Neural cell (in vitro differentiated cells): ENCODE measurements around the gene TMEM269.

Experiments
- EZH2 ChIP-seq: fragments of 200-600, 300-800 bp; shearing (Covaris generic), sonication (generic); IDR thresholded peaks from 2 replicates; pipeline ENCODE4 v1.6.1; 2014; ENCODE audit warnings: antibody characterized with exemption, low read length, borderline replicate concordance, mild to moderate bottlenecking; ENCODE audit not compliant: insufficient read depth, poor library complexity, severe bottlenecking
- MXI1 ChIP-seq: fragments of 450-650 bp; conservative IDR thresholded peaks from 2 replicates; pipeline ENCODE4 v1.6.1; 2014; ENCODE audit warnings: antibody characterized with exemption, mild to moderate bottlenecking; ENCODE audit not compliant: poor library complexity, severe bottlenecking
- SMC3 ChIP-seq: fragments of 450-650 bp; conservative IDR thresholded peaks from 2 replicates; pipeline ENCODE4 v1.6.1; 2014; ENCODE audit warnings: antibody characterized with exemption, mild to moderate bottlenecking, moderate library complexity; ENCODE audit not compliant: poor library complexity
- TF ChIP-seq, protein P1 (sequence below): fragments of 450-650 bp; IDR thresholded peaks from 2 replicates; pipeline ENCODE4 v1.5.1; 2014; ENCODE audit warnings: antibody characterized with exemption, mild to moderate bottlenecking, moderate library complexity; ENCODE audit not compliant: poor library complexity, severe bottlenecking
- TF ChIP-seq, protein P2 (sequence below): IDR thresholded peaks from 2 replicates; pipeline ENCODE4 v1.6.1; 2012; ENCODE audit warnings: borderline replicate concordance

DNA sequence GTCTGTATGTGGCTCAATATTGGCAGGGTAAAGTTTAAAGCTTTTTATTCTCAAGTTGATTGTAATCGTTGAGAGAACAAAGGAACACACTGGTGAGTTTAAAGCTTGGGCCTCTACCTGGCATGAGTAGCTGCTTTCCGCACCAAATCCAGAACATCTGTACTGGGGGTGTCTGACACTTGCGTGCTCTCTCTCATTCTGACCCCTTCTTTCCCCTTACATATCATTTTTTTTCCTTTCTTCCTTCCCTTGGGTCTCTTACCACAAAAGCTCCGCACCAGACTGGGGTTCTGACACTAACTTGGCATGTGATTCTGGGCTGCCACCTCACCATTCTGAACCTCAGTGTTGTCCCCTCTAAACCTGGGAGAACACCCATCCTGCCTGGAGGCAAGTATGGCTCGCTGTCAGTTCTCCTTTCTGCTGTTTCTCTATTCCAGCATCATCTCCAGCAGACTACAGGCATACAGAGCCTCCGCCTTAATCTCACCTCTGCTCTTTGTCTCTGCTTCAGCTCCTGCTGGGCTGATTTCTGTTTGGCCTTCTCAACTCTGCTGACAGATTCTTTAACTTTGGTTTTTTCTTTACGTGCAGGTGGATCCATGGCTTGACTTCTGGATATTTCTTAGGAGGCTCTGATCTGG, 31.3 kb downstream of the TMEM269 start:
- TF ChIP-seq, protein P1, sequence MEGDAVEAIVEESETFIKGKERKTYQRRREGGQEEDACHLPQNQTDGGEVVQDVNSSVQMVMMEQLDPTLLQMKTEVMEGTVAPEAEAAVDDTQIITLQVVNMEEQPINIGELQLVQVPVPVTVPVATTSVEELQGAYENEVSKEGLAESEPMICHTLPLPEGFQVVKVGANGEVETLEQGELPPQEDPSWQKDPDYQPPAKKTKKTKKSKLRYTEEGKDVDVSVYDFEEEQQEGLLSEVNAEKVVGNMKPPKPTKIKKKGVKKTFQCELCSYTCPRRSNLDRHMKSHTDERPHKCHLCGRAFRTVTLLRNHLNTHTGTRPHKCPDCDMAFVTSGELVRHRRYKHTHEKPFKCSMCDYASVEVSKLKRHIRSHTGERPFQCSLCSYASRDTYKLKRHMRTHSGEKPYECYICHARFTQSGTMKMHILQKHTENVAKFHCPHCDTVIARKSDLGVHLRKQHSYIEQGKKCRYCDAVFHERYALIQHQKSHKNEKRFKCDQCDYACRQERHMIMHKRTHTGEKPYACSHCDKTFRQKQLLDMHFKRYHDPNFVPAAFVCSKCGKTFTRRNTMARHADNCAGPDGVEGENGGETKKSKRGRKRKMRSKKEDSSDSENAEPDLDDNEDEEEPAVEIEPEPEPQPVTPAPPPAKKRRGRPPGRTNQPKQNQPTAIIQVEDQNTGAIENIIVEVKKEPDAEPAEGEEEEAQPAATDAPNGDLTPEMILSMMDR: no peak
- TF ChIP-seq MXI1: no peak
- TF ChIP-seq, protein P2, sequence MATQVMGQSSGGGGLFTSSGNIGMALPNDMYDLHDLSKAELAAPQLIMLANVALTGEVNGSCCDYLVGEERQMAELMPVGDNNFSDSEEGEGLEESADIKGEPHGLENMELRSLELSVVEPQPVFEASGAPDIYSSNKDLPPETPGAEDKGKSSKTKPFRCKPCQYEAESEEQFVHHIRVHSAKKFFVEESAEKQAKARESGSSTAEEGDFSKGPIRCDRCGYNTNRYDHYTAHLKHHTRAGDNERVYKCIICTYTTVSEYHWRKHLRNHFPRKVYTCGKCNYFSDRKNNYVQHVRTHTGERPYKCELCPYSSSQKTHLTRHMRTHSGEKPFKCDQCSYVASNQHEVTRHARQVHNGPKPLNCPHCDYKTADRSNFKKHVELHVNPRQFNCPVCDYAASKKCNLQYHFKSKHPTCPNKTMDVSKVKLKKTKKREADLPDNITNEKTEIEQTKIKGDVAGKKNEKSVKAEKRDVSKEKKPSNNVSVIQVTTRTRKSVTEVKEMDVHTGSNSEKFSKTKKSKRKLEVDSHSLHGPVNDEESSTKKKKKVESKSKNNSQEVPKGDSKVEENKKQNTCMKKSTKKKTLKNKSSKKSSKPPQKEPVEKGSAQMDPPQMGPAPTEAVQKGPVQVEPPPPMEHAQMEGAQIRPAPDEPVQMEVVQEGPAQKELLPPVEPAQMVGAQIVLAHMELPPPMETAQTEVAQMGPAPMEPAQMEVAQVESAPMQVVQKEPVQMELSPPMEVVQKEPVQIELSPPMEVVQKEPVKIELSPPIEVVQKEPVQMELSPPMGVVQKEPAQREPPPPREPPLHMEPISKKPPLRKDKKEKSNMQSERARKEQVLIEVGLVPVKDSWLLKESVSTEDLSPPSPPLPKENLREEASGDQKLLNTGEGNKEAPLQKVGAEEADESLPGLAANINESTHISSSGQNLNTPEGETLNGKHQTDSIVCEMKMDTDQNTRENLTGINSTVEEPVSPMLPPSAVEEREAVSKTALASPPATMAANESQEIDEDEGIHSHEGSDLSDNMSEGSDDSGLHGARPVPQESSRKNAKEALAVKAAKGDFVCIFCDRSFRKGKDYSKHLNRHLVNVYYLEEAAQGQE: peak; percentile 69
- no peak for TF ChIP-seq SMC3
- TF ChIP-seq EZH2: no peak
